Uterus (tissue), 2 donors: ENCODE results near the gene TBX2.

Experiments
- CTCF ChIP-seq, 4 experiments: fragments of 200-600 bp in 2 of 4; fragments of 450-650 bp in 2 of 4; sonication (generic) in 2 of 4; IDR thresholded peaks; one replicate each; pipeline ENCODE4 v1.5.1; 2016 to 2019; ENCODE audit warnings: antibody characterized with exemption in 4 of 4, mild to moderate bottlenecking in 2 of 4, moderate library complexity in 1 of 4
- POLR2A ChIP-seq, 2 donors: fragments of 450-650 bp; IDR thresholded peaks; one replicate each; pipeline ENCODE4 v1.6.1; 2016; ENCODE audit warnings: antibody characterized with exemption in 2 of 2, mild to moderate bottlenecking in 1 of 2, moderate library complexity in 1 of 2

GRCh38 chr17:61360318-61360943 lies 39.2 kb upstream of the TBX2 start:
- TF ChIP-seq CTCF (IDR thresholded peaks at IDR 0.05) (no peak), POLR2A (IDR thresholded peaks at IDR 0.05) (no peak)
